GM19193 (cell line): ENCODE results near the gene ADGB.

Experiments
- POLR2A ChIP-seq: IDR thresholded peaks from 4 replicates; pipeline ENCODE4 v1.6.1; 2011; ENCODE audit not compliant: insufficient read depth, insufficient read length; ENCODE audit errors: extremely low read depth

ADGB gene

GRCh38 chr6:146840216-146840615, 241.4 kb downstream of the ADGB start:
- no peak for TF ChIP-seq POLR2A

- TF ChIP-seq POLR2A = no peak
Measured at GRCh38 chr6:146840641-146841040, 241.9 kb downstream of the ADGB start.

GRCh38 chr6:146847426-146847825, 248.7 kb downstream of the ADGB start:
- TF ChIP-seq POLR2A = no peak

GRCh38 chr6:146850238-146850896, 251.6 kb downstream of the ADGB start:
- no peak for TF ChIP-seq POLR2A

- no peak for TF ChIP-seq POLR2A
Measured at GRCh38 chr6:146850981-146851380, 252.2 kb downstream of the ADGB start.

GRCh38 chr6:146851837-146852236, 253.1 kb downstream of the ADGB start:
- TF ChIP-seq POLR2A = no peak

GRCh38 chr6:146855889-146856288, 257.1 kb downstream of the ADGB start:
- TF ChIP-seq POLR2A = no peak

- no peak for TF ChIP-seq POLR2A
Measured at GRCh38 chr6:146856296-146856695, 257.5 kb downstream of the ADGB start.

- TF ChIP-seq POLR2A = no peak
Measured at GRCh38 chr6:146857180-146857979, 258.6 kb downstream of the ADGB start.

- no peak for TF ChIP-seq POLR2A
Measured at GRCh38 chr6:146857980-146858347, 259.2 kb downstream of the ADGB start.

GRCh38 chr6:146859206-146859605, 260.4 kb downstream of the ADGB start:
- no peak for TF ChIP-seq POLR2A

GRCh38 chr6:146859795-146860495, 261.2 kb downstream of the ADGB start:
- TF ChIP-seq POLR2A = no peak

- TF ChIP-seq POLR2A = no peak
Measured at GRCh38 chr6:146860583-146860982, 261.8 kb downstream of the ADGB start.

GRCh38 chr6:146861029-146861563, 262.3 kb downstream of the ADGB start:
- TF ChIP-seq POLR2A = no peak

- TF ChIP-seq POLR2A = no peak
Measured at GRCh38 chr6:146861716-146862115, 262.9 kb downstream of the ADGB start.
